Measurements from ENCODE around the gene LARGE2.
A peak's percentile ranks its signal among the peaks of the same experiment; 100 is the strongest.
"Not testable (repeated sequence)": the region's sequence is repeated elsewhere in the genome, so short reads cannot be mapped to it uniquely, and the experiment has no call there.

The LARGE2 gene

GRCh38 chr11:45896422-45896984 is 26.0 kb upstream of the LARGE2 start:
- DNase-seq (ENCODE audit: low spot score): no peak

DNA sequence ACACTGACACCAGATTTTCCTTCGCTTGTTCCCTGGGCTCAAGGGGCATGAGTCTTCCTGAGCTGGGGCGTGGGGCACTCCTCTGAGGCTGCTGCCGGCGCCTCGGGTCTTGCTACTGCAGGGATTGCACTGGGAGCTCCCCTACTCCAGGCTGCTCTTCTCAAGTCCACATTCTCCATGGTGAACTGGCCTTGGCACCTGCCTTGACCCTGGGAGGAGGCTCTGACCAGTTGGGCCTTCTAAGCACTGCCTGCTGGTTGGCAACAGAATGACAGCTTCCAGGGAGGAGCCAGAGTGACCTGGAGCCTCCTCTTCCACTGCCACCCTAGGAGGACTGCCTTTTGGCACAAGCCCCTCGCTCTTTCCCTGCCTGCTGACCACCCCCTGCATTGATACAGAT is 24.9 kb upstream of the LARGE2 start:
- no peak for DNase-seq (ENCODE audit: low spot score)

DNA sequence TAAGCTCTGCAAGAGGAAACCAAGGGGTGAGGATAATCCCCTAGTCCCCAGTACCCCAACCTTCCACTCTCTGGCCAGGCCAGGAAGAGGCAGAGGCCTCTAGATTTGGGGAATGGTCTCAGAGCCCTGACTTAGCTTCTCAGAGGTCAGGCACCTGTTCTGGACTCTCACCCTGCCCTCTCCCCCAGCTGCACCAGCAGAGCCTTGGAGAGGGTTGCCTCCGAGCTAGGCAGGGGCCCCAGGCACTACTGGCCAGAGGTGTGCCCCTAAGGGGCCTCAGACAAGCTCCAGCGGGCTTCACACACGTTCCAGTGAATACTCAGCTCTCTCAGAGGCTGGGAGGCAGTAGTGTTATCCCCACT is 23.4 kb upstream of the LARGE2 start:
- DNase-seq (ENCODE audit: low spot score): no peak

DNA sequence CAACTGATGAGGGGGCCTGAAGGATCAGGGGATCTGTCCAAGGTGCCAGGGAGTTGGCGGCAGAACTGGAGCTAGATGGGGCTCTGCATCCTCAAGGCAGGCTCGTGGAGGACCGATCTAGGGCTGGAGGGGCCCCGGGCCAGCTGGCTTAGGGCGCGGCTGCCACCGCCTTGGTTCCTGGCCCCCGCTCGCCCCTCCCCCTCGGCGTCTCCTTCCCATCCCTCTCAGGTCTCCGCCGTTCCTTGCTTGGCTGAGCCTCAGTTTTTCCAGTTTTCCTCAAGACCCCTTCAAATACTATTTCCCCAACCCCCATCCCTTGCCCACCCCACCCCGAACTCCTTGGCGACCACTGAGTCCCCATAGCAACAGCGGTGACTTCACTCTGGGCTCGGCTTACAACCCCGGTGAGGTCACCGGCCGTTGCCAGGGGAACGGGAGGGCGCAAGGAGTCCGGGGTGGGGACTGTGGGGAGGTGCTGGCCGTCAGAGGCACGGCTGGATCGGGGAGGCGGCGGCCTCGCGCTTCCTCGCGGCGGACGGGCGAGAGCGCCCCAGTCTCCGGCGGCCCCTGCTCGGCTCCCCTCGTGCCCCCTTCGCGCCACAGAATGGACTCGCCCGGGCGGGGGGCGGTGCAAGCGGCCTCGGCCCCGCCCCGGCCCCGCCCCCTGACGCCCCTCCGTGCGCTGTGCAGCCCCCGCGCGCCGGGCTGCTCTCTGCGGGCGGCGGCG is 22.8 kb upstream of the LARGE2 start:
- peak; percentile 33 for DNase-seq (ENCODE audit: low spot score)

GRCh38 chr11:45900175-45900800 is 22.2 kb upstream of the LARGE2 start:
- not testable (repeated sequence) for DNase-seq (ENCODE audit: low spot score)

- DNase-seq (ENCODE audit: low spot score): no peak
These were observed 21.4 kb upstream of the LARGE2 start for GRCh38 chr11:45900916-45901617.

DNA sequence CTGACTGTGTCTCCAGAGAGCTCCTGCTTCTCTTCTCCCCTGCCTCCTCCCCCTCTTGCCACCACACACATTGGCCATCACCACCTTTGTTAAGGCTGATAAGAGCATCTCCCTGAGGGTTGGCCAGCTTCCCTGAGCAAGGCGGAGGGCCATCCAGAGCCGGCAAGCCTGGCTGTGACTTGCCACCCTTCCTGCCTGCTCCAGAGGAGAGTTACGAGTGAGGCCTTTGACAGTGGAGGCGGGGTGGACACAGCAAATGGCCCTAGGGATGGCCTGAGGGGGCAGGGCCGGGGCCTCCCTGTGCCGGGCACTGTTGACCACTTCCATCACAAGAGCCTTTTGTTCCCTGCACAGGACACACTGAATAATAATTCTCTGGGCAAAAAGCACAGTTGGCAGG is 20.8 kb upstream of the LARGE2 start:
- no peak for DNase-seq (ENCODE audit: low spot score)

DNA sequence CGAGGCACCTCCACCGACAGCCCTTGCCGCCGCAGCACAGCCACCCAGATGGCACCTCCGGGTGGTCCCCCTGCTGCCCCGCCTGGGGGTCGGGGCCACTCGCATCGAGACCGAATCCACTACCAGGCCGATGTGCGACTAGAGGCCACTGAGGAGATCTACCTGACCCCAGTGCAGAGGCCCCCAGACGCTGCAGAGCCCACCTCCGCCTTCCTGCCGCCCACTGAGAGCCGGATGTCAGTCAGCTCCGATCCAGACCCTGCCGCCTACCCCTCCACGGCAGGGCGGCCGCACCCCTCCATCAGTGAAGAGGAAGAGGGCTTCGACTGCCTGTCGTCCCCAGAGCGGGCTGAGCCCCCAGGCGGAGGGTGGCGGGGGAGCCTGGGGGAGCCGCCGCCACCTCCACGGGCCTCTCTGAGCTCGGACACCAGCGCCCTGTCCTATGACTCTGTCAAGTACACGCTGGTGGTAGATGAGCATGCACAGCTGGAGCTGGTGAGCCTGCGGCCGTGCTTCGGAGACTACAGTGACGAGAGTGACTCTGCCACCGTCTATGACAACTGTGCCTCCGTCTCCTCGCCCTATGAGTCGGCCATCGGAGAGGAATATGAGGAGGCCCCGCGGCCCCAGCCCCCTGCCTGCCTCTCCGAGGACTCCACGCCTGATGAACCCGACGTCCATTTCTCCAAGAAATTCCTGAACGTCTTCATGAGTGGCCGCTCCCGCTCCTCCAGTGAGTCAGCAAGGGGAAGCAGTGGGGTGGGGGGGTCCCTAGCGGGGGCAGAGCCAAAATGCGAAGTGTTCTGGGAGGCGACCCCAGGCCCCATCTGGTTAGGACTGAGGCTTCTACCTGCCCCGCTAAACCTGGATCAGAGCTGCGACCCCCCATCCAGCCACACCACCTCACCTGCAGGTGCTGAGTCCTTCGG is 19.7 kb upstream of the LARGE2 start:
- no peak for DNase-seq (ENCODE audit: low spot score)

GRCh38 chr11:45904309-45904915 is 18.0 kb upstream of the LARGE2 start:
- DNase-seq (ENCODE audit: low spot score): no peak

DNA sequence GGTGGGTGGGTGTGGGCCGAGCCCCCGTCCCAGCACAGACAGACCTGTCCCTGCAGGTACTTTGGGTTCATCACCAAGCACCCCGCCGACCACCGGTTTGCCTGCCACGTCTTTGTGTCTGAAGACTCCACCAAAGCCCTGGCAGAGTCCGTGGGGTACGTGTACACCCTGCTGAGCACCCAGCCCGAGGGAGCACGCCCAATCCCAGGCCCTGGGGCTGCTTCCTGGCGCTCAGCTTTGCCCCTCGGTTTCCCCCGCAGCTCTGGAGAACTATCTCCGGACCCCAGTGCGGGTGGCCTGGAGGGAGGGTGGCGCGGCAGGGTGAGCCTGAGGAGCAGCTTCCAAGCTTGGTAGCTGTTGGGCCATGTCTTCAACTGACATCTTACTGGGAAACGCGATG is 17.4 kb upstream of the LARGE2 start:
- no peak for DNase-seq (ENCODE audit: low spot score)

DNA sequence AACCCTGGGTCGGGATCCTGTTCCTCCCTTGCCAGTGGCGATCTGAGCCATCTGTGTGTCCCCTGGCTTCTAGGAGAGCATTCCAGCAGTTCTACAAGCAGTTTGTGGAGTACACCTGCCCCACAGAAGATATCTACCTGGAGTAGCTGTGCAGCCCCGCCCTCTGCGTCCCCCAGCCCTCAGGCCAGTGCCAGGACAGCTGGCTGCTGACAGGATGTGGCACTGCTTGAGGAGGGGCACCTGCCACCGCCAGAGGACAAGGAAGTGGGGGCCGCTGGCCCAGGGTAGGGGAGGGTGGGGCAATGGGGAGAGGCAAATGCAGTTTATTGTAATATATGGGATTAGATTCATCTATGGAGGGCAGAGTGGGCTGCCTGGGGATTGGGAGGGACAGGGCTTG is 16.9 kb upstream of the LARGE2 start:
- not testable (repeated sequence) for DNase-seq (ENCODE audit: low spot score)

- no peak for DNase-seq (ENCODE audit: low spot score)
These were observed 16.3 kb upstream of the LARGE2 start for GRCh38 chr11:45906096-45906682.

GRCh38 chr11:45906965-45907611 is 15.4 kb upstream of the LARGE2 start, which contains the start of gene FREY1:
Gene FREY1 (minus strand): TSS chr11:45907271. CDS start chr11:45907245, 26 bp downstream.
- no peak for DNase-seq (ENCODE audit: low spot score)

DNA sequence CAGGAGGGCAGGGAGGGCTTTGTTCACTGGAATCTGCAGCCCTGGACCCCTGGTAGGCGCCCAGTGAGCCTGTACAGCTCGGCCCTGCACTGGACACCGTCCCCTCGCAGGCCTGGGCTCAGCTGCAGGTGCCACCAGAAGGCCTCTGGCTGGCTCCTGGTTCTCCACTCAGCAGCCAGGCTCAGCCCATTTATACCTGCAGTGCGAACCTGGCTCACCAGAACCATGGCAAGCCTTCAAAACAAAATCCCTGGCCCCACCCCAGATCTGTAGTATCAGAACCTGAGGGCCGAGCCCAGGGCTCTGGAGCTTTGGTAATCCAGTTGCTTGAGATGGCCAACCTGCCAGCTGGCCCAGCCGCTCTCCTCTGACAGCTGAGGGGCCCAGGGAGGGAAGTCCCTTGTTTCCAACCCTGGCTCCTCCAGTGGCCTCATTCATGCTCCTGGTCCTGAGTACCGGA is 14.5 kb upstream of the LARGE2 start:
- DNase-seq (ENCODE audit: low spot score): no peak

DNA sequence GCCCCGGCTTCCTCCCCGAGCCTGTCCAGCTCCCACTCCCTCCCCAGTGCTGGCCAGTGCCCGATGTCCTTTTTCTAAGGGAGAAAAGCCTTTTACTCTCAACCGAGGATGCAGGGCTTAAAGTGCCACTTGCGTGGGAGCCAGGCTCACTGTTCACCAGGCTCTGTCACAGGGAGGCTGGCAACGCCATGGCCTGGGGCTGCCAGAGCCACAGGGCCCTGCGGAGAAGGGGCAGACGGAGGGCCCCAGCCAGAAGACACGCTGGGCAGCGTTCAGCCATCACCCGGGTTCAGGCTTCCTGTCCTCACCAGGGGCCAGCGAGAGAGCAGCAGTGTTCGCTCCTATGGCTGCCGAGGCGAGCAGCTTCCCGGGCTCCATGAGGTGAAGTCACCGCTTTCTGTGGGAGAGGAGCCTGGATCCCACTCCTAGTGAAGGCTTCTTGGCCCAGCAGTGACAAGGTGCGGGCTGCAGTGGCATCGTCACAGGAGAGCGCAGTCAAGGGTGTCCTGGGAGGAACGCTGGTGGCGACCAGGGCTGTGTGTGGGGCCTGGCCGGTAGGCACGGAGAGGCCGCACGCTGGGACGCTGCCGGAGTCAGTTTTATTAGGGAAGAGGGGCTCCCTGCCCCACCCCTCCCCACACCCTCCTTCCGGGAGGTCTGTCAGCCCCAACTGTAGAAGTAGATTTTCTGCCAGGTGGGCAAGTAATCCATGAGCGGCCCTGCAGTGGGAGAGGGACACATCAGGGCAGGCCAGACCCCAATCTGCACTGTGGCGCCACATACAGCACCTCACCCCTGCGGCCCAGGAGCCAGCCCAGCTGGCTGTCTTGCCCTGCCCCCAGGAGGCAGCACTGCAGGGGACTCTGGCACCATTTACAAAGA is 12.6 kb upstream of the LARGE2 start:
- no peak for DNase-seq (ENCODE audit: low spot score)

GRCh38 chr11:45910623-45911022 is 11.8 kb upstream of the LARGE2 start:
- no peak for DNase-seq (ENCODE audit: low spot score)

GRCh38 chr11:45913514-45913913 is 8.9 kb upstream of the LARGE2 start:
- no peak for DNase-seq (ENCODE audit: low spot score)

DNA sequence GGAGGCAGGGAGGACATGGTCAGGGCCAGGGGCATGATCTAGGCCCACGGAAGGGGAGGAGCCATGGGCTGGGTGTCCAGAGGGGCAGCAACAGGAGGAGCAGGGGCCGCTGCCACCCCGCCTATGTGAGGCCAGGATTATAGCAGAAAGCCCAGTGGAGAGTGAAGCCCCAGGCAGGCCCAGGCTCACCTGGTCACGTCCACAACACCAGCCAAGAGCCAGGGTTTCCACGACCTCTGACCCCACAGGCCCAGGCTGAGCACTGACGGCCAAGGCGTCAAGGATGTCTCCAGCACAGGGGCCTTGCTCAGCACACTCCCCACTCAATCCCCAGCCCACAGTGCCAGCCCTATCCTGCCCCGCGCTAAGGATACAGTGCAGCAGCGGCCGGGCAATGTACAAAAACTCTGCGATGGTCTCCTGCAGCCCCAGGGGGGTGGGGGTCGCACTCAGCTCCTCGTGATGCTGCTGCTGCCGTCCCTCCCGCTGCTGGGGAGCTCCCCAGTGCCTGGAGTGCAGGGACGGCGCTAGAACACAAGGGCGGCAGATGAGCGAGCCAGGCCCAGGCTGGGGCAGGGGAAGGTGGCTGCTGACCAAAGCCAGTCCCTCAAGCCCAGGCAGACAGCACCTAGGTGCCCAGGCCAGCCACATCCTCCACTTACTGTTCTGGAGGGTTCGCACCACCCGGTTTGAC is 8.4 kb upstream of the LARGE2 start:
- DNase-seq (ENCODE audit: low spot score): no peak

GRCh38 chr11:45915446-45915845 is 7.0 kb upstream of the LARGE2 start:
- DNase-seq (ENCODE audit: low spot score): no peak
